Measurements from ENCODE around the gene CUL1. TPM values are rescaled to one million over a fixed set of nuclear protein-coding genes. Genes with fewer than 3 reads are reported as not detected.

The CUL1 gene
- total RNA-seq, 1 experiment from 2014 or later: 37.8 TPM

DNA sequence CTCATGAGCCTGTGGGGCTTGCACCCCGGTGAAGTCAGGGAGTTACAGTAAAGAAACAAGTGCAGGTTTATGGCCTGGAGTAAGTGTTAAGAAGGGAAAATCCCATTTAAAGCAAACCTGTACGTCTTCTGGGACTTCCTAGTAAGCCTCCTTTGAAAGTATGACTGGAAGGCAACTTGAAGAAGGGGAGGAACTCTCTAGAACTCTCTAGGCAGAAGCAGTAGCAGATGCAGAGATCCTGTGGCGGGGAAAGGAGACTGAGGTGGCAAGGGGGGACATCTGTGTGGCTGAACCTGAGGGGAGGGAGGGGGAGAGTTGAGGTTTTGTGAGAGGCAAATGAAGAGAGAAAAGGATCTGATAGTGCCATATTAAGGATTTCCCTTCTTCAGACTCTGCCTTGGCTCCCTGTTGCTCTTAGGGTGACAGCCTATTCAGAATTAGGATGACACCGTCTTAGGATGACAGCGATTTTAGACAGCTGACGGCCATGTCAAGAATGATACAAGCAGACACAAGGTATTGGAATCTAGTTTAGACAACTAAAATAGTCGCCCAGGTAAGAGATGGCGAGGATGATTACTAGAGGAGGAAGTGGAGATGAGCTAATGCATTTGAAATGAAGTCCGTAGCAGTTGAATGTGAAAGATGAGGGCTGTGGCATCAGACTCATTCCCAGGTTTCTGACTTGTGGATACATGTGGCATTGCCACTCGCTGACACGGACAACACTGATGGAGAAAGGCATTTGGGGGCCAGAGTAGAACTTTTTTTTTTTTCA is 29.0 kb downstream of the CUL1 start:
- Mint-ChIP-seq H3K4me1 (ENCODE audit: low read depth, unreplicated experiment) (peaks cover 27% of the 10 kb centered on the region), H3K36me3 (ENCODE audit: insufficient read depth, unreplicated experiment) (peaks cover 13% of the 10 kb centered on the region), H3K9me3 (ENCODE audit: low read depth, unreplicated experiment) (no peaks in the 10 kb centered on the region), H3K4me3 (ENCODE audit: low read depth, unreplicated experiment) (no peak overlapping the region), H3K27me3 (ENCODE audit: unreplicated experiment) (no peaks in the 10 kb centered on the region), H3K27ac (ENCODE audit: unreplicated experiment) (no peak overlapping the region)
- intact Hi-C loops (cut with micrococcal nuclease; ENCODE audit: unreplicated experiment): no loop called here
- TF ChIP-seq, protein P1, sequence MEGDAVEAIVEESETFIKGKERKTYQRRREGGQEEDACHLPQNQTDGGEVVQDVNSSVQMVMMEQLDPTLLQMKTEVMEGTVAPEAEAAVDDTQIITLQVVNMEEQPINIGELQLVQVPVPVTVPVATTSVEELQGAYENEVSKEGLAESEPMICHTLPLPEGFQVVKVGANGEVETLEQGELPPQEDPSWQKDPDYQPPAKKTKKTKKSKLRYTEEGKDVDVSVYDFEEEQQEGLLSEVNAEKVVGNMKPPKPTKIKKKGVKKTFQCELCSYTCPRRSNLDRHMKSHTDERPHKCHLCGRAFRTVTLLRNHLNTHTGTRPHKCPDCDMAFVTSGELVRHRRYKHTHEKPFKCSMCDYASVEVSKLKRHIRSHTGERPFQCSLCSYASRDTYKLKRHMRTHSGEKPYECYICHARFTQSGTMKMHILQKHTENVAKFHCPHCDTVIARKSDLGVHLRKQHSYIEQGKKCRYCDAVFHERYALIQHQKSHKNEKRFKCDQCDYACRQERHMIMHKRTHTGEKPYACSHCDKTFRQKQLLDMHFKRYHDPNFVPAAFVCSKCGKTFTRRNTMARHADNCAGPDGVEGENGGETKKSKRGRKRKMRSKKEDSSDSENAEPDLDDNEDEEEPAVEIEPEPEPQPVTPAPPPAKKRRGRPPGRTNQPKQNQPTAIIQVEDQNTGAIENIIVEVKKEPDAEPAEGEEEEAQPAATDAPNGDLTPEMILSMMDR (IDR thresholded peaks at IDR 0.05; ENCODE audit: unreplicated experiment): no peak
- CTCF ChIA-PET: no interaction called here
- DNase-seq: no peak
- BruUV-seq (replicated peaks): no TSS peak

- H3K27me3 Mint-ChIP-seq (ENCODE audit: unreplicated experiment): no peaks in the 10 kb centered on the region
- BruUV-seq (replicated peaks): no TSS peak
- peaks cover 20% of the 10 kb centered on the region for H3K4me1 Mint-ChIP-seq (ENCODE audit: low read depth, unreplicated experiment)
- no peak overlapping the region for H3K4me3 Mint-ChIP-seq (ENCODE audit: low read depth, unreplicated experiment)
- no peak for DNase-seq
- TF ChIP-seq, protein P1 (IDR thresholded peaks at IDR 0.05; ENCODE audit: unreplicated experiment): no peak
- no peak overlapping the region for H3K27ac Mint-ChIP-seq (ENCODE audit: unreplicated experiment)
- no peaks in the 10 kb centered on the region for H3K9me3 Mint-ChIP-seq (ENCODE audit: low read depth, unreplicated experiment)
- CTCF ChIA-PET: no interaction called here
- intact Hi-C loops (cut with micrococcal nuclease; ENCODE audit: unreplicated experiment): no loop called here
- peaks cover 22% of the 10 kb centered on the region for H3K36me3 Mint-ChIP-seq (ENCODE audit: insufficient read depth, unreplicated experiment)
Measured at GRCh38 chr7:148729984-148730733, 31.5 kb downstream of the CUL1 start.

DNA sequence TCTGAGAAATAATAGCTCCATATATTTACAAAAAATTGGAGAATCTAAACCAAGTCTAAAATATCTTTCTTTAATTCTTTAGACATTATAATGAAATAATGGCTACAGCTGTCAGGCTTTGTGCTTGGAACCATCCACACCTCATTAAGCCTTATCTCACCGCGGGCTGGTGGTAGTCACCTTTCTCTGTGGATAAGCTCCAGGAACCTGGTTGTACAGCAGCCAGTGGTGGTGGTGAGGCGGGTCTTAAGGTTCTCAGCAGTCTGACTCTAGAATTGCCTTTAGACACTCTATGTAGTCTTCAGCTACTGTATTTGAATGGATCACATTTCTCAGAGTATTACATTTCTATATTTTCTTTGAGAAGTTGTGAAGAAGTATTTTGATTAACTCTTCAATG is 34.2 kb downstream of the CUL1 start:
- H3K4me1 Mint-ChIP-seq (ENCODE audit: low read depth, unreplicated experiment): peaks cover 5% of the 10 kb centered on the region
- intact Hi-C loops (cut with micrococcal nuclease; ENCODE audit: unreplicated experiment): no loop called here
- peaks cover 22% of the 10 kb centered on the region for H3K36me3 Mint-ChIP-seq (ENCODE audit: insufficient read depth, unreplicated experiment)
- no peaks in the 10 kb centered on the region for H3K9me3 Mint-ChIP-seq (ENCODE audit: low read depth, unreplicated experiment)
- no TSS peak for BruUV-seq (replicated peaks)
- TF ChIP-seq, protein P1 (IDR thresholded peaks at IDR 0.05; ENCODE audit: unreplicated experiment): no peak
- H3K27ac Mint-ChIP-seq (ENCODE audit: unreplicated experiment): no peak overlapping the region
- DNase-seq: no peak
- CTCF ChIA-PET: no interaction called here
- H3K27me3 Mint-ChIP-seq (ENCODE audit: unreplicated experiment): no peaks in the 10 kb centered on the region
- no peak overlapping the region for H3K4me3 Mint-ChIP-seq (ENCODE audit: low read depth, unreplicated experiment)

DNA sequence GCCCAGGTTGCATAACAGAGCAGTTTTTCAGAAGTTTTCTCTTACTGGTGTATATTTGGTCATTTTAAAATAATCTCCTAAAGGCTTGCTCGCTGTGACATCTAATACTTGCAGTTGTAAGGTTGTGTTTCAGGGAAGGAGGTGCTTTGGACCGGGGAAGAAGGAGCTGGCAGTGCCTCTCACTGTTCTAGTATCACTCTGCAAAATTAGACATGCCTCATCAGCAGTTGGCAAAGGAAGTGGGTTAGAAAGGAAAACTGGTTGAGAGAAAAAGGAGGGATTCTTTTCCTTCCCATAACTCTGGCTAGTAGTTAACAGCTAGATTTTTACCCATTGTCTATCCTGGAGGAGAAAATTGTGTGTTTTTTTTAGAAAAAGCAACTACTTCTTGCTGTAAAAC is 34.8 kb downstream of the CUL1 start:
- Mint-ChIP-seq H3K36me3 (ENCODE audit: insufficient read depth, unreplicated experiment) (peaks cover 22% of the 10 kb centered on the region), H3K9me3 (ENCODE audit: low read depth, unreplicated experiment) (no peaks in the 10 kb centered on the region), H3K27ac (ENCODE audit: unreplicated experiment) (no peak overlapping the region), H3K4me3 (ENCODE audit: low read depth, unreplicated experiment) (no peak overlapping the region), H3K27me3 (ENCODE audit: unreplicated experiment) (no peaks in the 10 kb centered on the region), H3K4me1 (ENCODE audit: low read depth, unreplicated experiment) (no peaks in the 10 kb centered on the region)
- no TSS peak for BruUV-seq (replicated peaks)
- CTCF ChIA-PET: no interaction called here
- intact Hi-C loops (cut with micrococcal nuclease; ENCODE audit: unreplicated experiment): no loop called here
- DNase-seq: no peak
- TF ChIP-seq, protein P1 (IDR thresholded peaks at IDR 0.05; ENCODE audit: unreplicated experiment): no peak

All from Calu3 (cell line).